Kidney epithelial cell (primary cell): Measurements from ENCODE around the gene CD3D. TPM values are rescaled to one million over a fixed set of nuclear protein-coding genes. Genes with fewer than 3 reads are reported as not detected.

Experiments
- DNase-seq: peaks from one replicate; pipeline ENCODE4 v3.0.0-alpha.2; 2010; ENCODE audit warnings: low read depth
- H3K27me3 ChIP-seq: 2 replicates; pipeline ENCODE4 v1.6.0; 2011; ENCODE audit warnings: low read length; ENCODE audit not compliant: control insufficient read depth, insufficient read depth
- H3K36me3 ChIP-seq: 2 replicates; pipeline ENCODE4 v1.5.1; 2011; ENCODE audit warnings: low read length; ENCODE audit not compliant: control insufficient read depth, insufficient read depth
- H3K4me3 ChIP-seq: 2 replicates; pipeline ENCODE4 v1.5.1; 2011; ENCODE audit warnings: low read depth, mild to moderate bottlenecking, control low read depth, low read length
- total RNA-seq: library from RNA; depleted of rRNA; stranded (reverse); fragments of >200 nt; gene quantifications from 2 replicates; pipeline ENCODE4 v1.2.3, GENCODE V29; 2015
- TF ChIP-seq, protein P1 (sequence below): IDR thresholded peaks from 2 replicates; pipeline ENCODE4 v1.5.1; 2011; ENCODE audit warnings: mild to moderate bottlenecking, moderate library complexity, low read length, control low read depth, inconsistent platforms; ENCODE audit not compliant: insufficient read depth, poor library complexity, severe bottlenecking

Gene CD3D
- total RNA-seq, 1 donor from 2014 or later, result not detected

DNA sequence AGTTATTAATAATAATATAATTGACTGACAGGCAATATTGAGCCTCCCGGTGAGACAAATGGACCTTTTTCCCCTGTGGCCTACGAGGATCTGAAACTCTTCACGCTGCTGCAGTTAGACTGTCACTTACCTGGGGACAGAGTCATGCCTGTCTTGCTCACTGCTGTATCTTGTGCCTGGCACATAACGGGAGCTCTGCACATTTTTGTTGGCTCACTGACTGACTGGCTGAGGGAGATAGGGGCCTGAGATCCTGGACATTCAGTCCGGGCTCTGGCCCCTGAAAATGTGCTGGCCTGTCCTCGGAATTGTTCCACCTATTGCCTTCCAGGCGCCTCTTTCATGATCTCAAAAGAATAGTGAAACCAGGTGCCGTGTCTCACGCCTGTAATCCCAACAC is 743 bp upstream of the CD3D start:
- DNase-seq, result no peak

DNA sequence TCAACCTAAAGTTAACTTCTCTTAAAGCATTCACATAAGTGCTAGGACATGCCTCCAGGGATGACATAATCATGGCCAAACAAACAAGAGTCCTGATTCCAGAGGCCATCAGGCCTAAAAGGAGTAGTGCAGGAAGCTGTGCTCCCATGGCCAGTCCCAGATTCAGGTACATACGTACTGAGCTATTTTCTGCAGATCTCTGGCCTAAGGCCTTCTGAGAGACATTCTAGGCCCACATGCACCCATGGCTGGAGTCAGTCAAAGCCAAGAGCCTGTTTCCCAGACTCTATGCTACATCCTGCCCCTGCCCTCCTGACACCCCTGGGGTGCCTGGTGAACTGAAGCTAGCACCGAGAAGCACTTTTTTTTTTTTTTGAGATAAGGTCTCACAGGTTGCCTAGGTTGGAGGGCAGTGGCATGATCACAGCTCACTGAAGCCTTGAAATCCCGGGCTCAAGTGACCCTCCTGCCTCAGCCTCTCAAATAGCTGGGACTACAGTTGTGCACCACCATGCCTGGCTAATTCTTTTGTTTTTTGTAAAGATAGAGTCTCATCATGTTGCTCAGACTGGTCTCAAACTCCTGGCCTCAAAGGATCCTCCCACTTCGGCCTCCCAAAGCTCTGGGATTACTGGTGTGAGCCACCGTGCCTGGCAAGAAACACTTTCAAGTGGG is 553 bp downstream of the CD3D start:
- H3K4me3 ChIP-seq, result no peak overlapping the region
- DNase-seq, result no peak
- no peaks in the 10 kb centered on the region for H3K36me3 ChIP-seq
- H3K27me3 ChIP-seq, result peaks cover 5% of the 10 kb centered on the region
- TF ChIP-seq, protein P1, sequence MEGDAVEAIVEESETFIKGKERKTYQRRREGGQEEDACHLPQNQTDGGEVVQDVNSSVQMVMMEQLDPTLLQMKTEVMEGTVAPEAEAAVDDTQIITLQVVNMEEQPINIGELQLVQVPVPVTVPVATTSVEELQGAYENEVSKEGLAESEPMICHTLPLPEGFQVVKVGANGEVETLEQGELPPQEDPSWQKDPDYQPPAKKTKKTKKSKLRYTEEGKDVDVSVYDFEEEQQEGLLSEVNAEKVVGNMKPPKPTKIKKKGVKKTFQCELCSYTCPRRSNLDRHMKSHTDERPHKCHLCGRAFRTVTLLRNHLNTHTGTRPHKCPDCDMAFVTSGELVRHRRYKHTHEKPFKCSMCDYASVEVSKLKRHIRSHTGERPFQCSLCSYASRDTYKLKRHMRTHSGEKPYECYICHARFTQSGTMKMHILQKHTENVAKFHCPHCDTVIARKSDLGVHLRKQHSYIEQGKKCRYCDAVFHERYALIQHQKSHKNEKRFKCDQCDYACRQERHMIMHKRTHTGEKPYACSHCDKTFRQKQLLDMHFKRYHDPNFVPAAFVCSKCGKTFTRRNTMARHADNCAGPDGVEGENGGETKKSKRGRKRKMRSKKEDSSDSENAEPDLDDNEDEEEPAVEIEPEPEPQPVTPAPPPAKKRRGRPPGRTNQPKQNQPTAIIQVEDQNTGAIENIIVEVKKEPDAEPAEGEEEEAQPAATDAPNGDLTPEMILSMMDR, result no peak

More for the DNA sequence above, 743 bp upstream of the CD3D start:
- H3K27me3 ChIP-seq, result peaks cover 8% of the 10 kb centered on the region
- H3K4me3 ChIP-seq, result no peak overlapping the region
- TF ChIP-seq, protein P1, result no peak
- no peaks in the 10 kb centered on the region for H3K36me3 ChIP-seq

DNA sequence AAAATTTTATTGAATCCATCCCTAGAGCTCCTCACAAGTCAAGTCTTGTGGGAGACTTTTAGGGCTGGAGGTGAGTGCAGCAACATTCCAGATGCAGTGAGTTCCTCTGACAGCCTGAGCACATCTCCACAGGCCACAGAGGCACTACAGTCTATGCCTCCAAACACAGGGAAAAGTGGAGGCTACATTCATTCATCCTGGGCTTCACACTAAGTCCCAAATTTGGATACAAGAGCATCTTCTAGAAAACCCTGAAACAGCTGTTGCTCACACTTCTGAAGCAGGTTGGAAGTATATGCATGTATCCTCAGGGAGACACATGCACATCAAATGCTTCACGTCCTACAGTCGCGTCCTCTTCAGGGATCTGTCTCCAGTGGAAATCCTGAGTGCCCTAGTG is 1.2 kb downstream of the CD3D start:
- H3K4me3 ChIP-seq, result no peak overlapping the region
- DNase-seq, result no peak
- TF ChIP-seq, protein P1, result no peak
- no peaks in the 10 kb centered on the region for H3K36me3 ChIP-seq
- peaks cover 5% of the 10 kb centered on the region for H3K27me3 ChIP-seq

DNA sequence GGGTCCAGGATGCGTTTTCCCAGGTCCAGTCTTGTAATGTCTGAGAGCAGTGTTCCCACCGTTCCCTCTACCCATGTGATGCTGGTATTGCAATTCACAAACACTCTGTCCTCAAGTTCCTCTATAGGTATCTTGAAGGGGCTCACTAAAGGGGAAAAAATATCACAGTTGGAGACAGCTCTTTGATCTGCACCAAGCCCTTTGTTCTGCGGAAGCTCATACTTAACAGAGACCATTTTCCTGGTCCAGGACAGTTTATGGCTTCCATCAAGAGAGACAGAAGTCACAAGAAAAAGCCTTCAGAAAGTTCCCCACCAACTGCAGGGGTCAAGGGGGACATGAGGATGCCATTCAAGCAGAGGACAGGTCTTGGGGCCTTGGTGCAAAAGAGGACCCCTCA is 2.1 kb downstream of the CD3D start:
- TF ChIP-seq, protein P1, result no peak

DNA sequence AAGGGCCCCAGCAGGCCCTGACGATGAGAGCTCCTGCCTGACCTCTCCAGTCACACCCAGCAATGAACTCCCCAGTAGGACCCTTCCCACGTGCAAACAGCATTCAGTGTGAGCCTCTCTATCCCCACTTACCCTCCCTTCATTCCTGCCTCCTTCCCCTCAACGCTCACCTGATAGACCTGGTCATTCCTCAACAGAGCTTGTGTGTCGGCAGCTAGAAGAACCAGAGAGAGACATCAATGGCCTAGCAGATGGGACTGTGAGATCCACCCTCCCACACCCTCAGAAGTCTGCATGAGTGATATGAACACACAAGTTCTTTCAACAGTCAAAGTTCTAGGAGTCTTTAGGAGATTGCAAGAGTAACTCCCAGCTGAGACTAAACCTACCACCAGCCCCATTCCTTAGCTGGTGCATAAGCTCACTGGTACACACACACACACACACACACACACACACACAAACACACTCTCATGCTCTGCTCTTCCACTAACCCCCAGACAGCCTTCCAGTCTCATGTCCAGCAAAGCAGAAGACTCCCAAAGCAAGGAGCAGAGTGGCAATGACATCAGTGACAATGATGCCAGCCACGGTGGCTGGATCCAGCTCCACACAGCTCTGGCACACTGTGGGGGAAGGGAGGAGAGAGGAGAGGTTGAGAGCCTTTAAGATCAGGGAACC is 3.1 kb downstream of the CD3D start:
- Histone ChIP-seq H3K27me3 (peaks cover 5% of the 10 kb centered on the region), H3K4me3 (no peak overlapping the region), H3K36me3 (no peaks in the 10 kb centered on the region)
- no peak for DNase-seq
- TF ChIP-seq, protein P1, result no peak

More for the DNA sequence above, 2.1 kb downstream of the CD3D start:
- H3K4me3 ChIP-seq, result no peak overlapping the region
- H3K27me3 ChIP-seq, result peaks cover 5% of the 10 kb centered on the region
- no peaks in the 10 kb centered on the region for H3K36me3 ChIP-seq
- no peak for DNase-seq

DNA sequence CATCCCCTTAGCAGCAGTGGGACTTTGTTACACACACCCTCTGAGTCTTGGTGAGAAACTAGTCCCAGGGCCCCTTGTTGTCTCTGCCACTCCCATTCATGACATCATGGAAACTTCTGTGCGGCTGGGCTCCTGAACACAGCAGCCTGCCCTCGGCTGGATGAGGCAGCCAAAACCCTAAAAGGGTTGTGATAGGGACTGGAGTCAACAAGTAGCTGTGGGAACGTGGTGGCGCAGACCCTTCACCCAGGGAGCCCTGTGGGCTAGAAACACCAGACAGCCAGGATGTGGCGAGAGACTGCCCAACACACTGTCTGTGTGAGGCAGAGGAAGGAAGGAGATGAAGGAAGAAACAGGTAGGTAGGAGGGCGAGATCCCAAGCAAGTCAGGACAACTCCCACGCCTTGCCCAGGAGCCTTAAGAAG is 3.9 kb downstream of the CD3D start:
- DNase-seq, result no peak
- TF ChIP-seq, protein P1, result no peak

More for the DNA sequence above, 3.9 kb downstream of the CD3D start:
- H3K27me3 ChIP-seq, result peaks cover 5% of the 10 kb centered on the region
- H3K4me3 ChIP-seq, result no peak overlapping the region
- no peaks in the 10 kb centered on the region for H3K36me3 ChIP-seq
